NCI-H2227 (cell line): ENCODE results near the gene GRIN2A.

Source experiments
- DNase-seq: peaks from one replicate; lab custom pipeline; 2025; ENCODE audit not compliant: unreplicated experiment; lab: John Stamatoyannopoulos, UW

Gene GRIN2A

GRCh38 chr16:9791556-9791955 is 390.7 kb downstream of the GRIN2A start:
- no peak for DNase-seq

- no peak for DNase-seq
These were observed 392.0 kb downstream of the GRIN2A start for GRCh38 chr16:9790199-9790598.

GRCh38 chr16:9787717-9788116 is 394.5 kb downstream of the GRIN2A start:
- no peak for DNase-seq

GRCh38 chr16:9780831-9781230 is 401.4 kb downstream of the GRIN2A start:
- no peak for DNase-seq

GRCh38 chr16:9778849-9779248 is 403.4 kb downstream of the GRIN2A start:
- no peak for DNase-seq

GRCh38 chr16:9775998-9776397 is 406.2 kb downstream of the GRIN2A start:
- no peak for DNase-seq

- no peak for DNase-seq
These were observed 408.9 kb downstream of the GRIN2A start for GRCh38 chr16:9773289-9773688.

- DNase-seq, result no peak
These were observed 409.6 kb downstream of the GRIN2A start for GRCh38 chr16:9772526-9773225.

GRCh38 chr16:9766891-9767290 is 415.3 kb downstream of the GRIN2A start:
- DNase-seq, result no peak

GRCh38 chr16:9763505-9763904 is 418.7 kb downstream of the GRIN2A start:
- DNase-seq, result no peak

- DNase-seq, result no peak
These were observed 420.4 kb downstream of the GRIN2A start for GRCh38 chr16:9761870-9762269.

GRCh38 chr16:9757687-9758086 is 424.5 kb downstream of the GRIN2A start:
- no peak for DNase-seq

- no peak for DNase-seq
These were observed 425.8 kb downstream of the GRIN2A start for GRCh38 chr16:9756434-9756833.

GRCh38 chr16:9755081-9755480 is 427.1 kb downstream of the GRIN2A start:
- no peak for DNase-seq

GRCh38 chr16:9741776-9742175 is 440.5 kb downstream of the GRIN2A start:
- DNase-seq, result no peak

- DNase-seq, result no peak
These were observed 442.9 kb downstream of the GRIN2A start for GRCh38 chr16:9739301-9739700.

- DNase-seq, result no peak
These were observed 443.5 kb downstream of the GRIN2A start for GRCh38 chr16:9738690-9739089.

GRCh38 chr16:9736547-9736946 is 445.7 kb downstream of the GRIN2A start:
- no peak for DNase-seq

- DNase-seq, result no peak
These were observed 459.1 kb downstream of the GRIN2A start for GRCh38 chr16:9723136-9723535.

- no peak for DNase-seq
These were observed 468.3 kb downstream of the GRIN2A start for GRCh38 chr16:9713907-9714306.

GRCh38 chr16:9713156-9713555 is 469.1 kb downstream of the GRIN2A start:
- DNase-seq, result no peak

GRCh38 chr16:9708972-9709620 is 473.1 kb downstream of the GRIN2A start:
- DNase-seq, result no peak
